Inflammatory macrophage treated with lipopolysaccharide for 4 hours (primary cell): ENCODE data around the gene PIGR.

Source experiments
- DNase-seq: peaks from one replicate; pipeline ENCODE4 v3.0.0-alpha.2; 2020

The PIGR gene

GRCh38 chr1:206885341-206886060, 60.8 kb downstream of the PIGR start:
- no peak for DNase-seq

GRCh38 chr1:206883876-206884275, 62.4 kb downstream of the PIGR start:
- no peak for DNase-seq

- no peak for DNase-seq
These were observed 63.1 kb downstream of the PIGR start for GRCh38 chr1:206883160-206883559.

GRCh38 chr1:206882555-206882954, 63.7 kb downstream of the PIGR start:
- DNase-seq = peak; percentile 7

GRCh38 chr1:206880314-206880713, 66.0 kb downstream of the PIGR start:
- no peak for DNase-seq
